ENCODE results near the gene PTPN6. TPM values are rescaled to one million over a fixed set of nuclear protein-coding genes. Genes with fewer than 3 reads are reported as not detected.

The PTPN6 gene
- total and polyA plus RNA-seq, 9 donors = 4.6 to 25.3 (median 9.8) TPM

- intact Hi-C loops (cut with DNase I) = no loop called here
- H3K4me1 ChIP-seq (ENCODE audit: insufficient read depth) = no peaks in the 10 kb centered on the region
- TF ChIP-seq EP300 (IDR thresholded peaks at IDR 0.05) = no peak
- no peak for TF ChIP-seq CTCF (IDR thresholded peaks at IDR 0.05)
- TF ChIP-seq POLR2A (IDR thresholded peaks at IDR 0.05) = no peak
- H3K27ac ChIP-seq = no peak overlapping the region
- DNase-seq = no peak
- no peaks in the 10 kb centered on the region for H3K36me3 ChIP-seq
- H3K4me3 ChIP-seq = no peak overlapping the region
- 74 to 76% (median 75%) methylated on average over 3 of the region's 3 CpGs for WGBS, 3 donors
- no peaks in the 10 kb centered on the region for H3K27me3 ChIP-seq
- no peaks in the 10 kb centered on the region for H3K9me3 ChIP-seq
These were observed 27.5 kb downstream of the PTPN6 start for GRCh38 chr12:6978611-6979011.

DNA sequence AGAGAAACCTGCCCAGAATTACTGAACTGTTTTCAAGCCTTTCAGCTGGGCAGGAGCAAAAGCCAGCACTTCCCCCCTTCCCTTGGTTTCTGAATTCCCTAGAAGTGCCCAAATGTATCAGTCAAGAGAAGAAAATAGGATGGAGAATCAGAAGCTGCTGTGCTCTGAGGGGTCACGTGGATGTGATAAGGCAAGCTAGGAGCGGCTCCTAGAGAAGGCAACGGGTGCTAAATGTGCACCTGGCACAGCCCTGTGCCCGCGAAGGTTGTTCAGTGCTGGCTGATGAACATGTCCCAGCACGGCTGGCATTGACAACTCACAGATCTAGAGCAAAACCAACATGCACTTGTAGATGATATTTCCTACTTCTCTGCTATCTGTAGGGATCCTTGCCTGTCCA, 27.9 kb downstream of the PTPN6 start:
- no peaks in the 10 kb centered on the region for H3K4me1 ChIP-seq (ENCODE audit: insufficient read depth)
- no peaks in the 10 kb centered on the region for H3K27me3 ChIP-seq
- TF ChIP-seq POLR2A (IDR thresholded peaks at IDR 0.05) = no peak
- no peak for TF ChIP-seq CTCF (IDR thresholded peaks at IDR 0.05)
- TF ChIP-seq EP300 (IDR thresholded peaks at IDR 0.05) = no peak
- intact Hi-C loops (cut with DNase I) = no loop called here
- H3K27ac ChIP-seq = no peak overlapping the region
- DNase-seq = no peak
- no peaks in the 10 kb centered on the region for H3K36me3 ChIP-seq
- no peaks in the 10 kb centered on the region for H3K9me3 ChIP-seq
- 71 to 88% (median 75%) methylated on average over 6 of the region's 6 CpGs for WGBS, 3 donors
- H3K4me3 ChIP-seq = no peak overlapping the region

- DNase-seq = no peak
- no peak for TF ChIP-seq POLR2A (IDR thresholded peaks at IDR 0.05)
- TF ChIP-seq EP300 (IDR thresholded peaks at IDR 0.05) = no peak
- Histone ChIP-seq H3K27me3 (no peaks in the 10 kb centered on the region), H3K4me3 (no peak overlapping the region), H3K4me1 (ENCODE audit: insufficient read depth) (no peaks in the 10 kb centered on the region), H3K27ac (no peak overlapping the region), H3K9me3 (no peaks in the 10 kb centered on the region), H3K36me3 (no peaks in the 10 kb centered on the region)
- 72 to 79% (median 73%) methylated on average over 3 of the region's 3 CpGs for WGBS, 3 donors
- intact Hi-C loops (cut with DNase I) = no loop called here
These were observed 28.3 kb downstream of the PTPN6 start for GRCh38 chr12:6979453-6979852.

DNA sequence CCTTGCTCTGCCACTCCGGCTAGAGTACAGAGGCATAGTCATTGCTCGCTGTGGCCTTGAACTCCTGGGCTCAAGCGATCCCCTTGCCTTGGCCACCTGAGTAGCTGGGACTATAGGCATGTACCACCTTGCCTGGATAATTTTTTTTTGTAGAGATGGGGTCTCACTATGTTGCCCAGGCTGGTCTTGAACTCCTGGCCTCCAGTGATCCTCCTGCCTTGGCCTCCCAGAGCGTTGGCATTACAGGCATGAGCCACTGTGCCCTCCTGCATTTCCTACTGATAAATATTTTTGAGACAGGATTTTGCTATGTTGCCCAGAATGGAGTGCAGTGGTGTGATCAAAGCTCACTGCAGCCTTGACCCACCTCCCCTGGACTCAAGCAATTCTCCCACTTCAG, 28.9 kb downstream of the PTPN6 start:
- no peaks in the 10 kb centered on the region for H3K36me3 ChIP-seq

DNA sequence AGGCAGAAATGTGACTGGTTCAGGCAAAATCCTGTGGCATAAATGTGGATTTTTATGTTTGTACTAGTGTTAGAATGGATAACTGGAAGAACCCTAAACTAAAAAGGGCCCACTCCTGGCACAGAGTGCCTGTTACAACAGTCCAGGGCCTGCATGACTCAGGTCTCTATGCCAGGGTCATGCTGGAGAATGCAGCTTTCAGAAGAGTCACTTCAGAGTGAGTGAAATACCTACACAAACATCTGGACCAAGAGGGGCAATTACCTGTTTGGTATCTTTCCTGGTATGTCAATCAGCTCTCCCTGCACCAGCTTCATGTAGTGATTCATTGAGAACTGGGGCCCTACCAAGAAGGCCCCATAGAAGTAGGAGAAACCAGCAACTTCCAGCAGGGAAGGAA, 29.6 kb downstream of the PTPN6 start:
- Histone ChIP-seq H3K27ac (no peak overlapping the region), H3K27me3 (no peaks in the 10 kb centered on the region), H3K36me3 (no peaks in the 10 kb centered on the region), H3K9me3 (no peaks in the 10 kb centered on the region), H3K4me1 (ENCODE audit: insufficient read depth) (no peaks in the 10 kb centered on the region), H3K4me3 (no peak overlapping the region)
- TF ChIP-seq EP300 (IDR thresholded peaks at IDR 0.05) (no peak), POLR2A (IDR thresholded peaks at IDR 0.05) (no peak), CTCF (IDR thresholded peaks at IDR 0.05) (no peak)
- intact Hi-C loops (cut with DNase I) = no loop called here
- DNase-seq = no peak

More for the DNA sequence above, 28.9 kb downstream of the PTPN6 start:
- Histone ChIP-seq H3K4me1 (ENCODE audit: insufficient read depth) (no peaks in the 10 kb centered on the region), H3K27ac (no peak overlapping the region), H3K27me3 (no peaks in the 10 kb centered on the region), H3K9me3 (no peaks in the 10 kb centered on the region), H3K4me3 (no peak overlapping the region)
- no peak for DNase-seq
- intact Hi-C loops (cut with DNase I) = no loop called here
- TF ChIP-seq EP300 (IDR thresholded peaks at IDR 0.05) (no peak), POLR2A (IDR thresholded peaks at IDR 0.05) (no peak), CTCF (IDR thresholded peaks at IDR 0.05) (no peak)
- 89 to 90% (median 89%) methylated on average over 4 of the region's 4 CpGs for WGBS, 3 donors
